Fibroblast of skin of right biceps (primary cell): ENCODE data around the gene SRF.

Experiments
- DNase-seq: peaks from one replicate; pipeline ENCODE4 v3.0.0-alpha.2; 2013

SRF gene

GRCh38 chr6:43147691-43148477 is 23.2 kb upstream of the SRF start:
- DNase-seq = no peak

- peak; percentile 45 for DNase-seq
Measured at GRCh38 chr6:43149265-43149664, 21.8 kb upstream of the SRF start.

DNA sequence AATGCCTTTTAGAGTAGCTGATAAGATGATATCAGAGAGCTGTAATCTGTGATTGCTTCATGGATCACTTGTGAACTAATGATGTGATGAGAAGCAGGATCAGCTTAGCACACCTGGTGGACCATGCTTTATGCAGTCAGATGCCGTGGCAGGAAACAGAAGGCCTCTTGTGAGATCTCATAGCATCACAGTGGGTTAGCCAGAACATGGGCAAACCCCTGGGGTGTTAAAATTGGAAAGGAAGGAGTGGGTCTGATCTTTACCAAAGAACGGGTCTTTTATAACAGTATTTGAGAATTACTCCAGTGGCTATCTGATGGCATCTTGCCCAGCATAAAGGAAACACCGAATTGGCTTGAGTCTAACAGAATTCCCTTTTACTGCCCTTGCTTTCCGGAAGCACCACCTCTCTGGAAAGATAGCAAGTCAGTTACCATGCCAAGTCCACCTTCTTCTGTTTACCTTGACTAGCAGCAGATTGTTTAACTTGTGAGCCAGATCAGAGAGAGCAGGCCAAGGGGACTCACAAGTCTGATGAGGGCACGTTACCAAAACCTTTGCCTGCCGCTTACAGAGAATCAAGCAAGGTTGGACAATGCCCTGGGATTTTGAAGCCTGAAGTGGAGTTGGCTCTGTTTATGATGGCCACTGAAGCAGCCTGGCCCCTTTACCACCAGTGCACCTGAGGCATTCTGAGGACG is 20.9 kb upstream of the SRF start:
- no peak for DNase-seq

- no peak for DNase-seq
Measured at GRCh38 chr6:43159599-43159998, 11.5 kb upstream of the SRF start.

DNA sequence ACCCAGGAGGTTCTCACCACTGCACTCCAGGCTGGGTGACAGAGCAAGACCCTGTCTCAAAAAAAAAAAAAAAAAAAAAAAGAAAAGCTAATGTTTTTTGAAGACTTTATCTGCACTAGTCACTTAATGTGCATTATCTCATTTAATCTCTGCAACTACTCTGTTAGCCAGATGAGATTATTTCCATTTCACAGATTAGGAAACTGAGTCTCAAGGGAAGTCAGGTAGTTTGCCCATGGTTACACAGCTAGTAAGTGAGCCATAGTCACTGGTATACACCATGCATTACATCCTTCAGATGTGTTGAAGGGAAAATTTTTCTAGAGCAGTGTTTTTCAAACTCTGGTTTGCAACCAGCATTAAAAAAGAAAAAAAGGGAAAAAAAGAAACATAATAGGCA is 7.2 kb upstream of the SRF start:
- DNase-seq = no peak

DNA sequence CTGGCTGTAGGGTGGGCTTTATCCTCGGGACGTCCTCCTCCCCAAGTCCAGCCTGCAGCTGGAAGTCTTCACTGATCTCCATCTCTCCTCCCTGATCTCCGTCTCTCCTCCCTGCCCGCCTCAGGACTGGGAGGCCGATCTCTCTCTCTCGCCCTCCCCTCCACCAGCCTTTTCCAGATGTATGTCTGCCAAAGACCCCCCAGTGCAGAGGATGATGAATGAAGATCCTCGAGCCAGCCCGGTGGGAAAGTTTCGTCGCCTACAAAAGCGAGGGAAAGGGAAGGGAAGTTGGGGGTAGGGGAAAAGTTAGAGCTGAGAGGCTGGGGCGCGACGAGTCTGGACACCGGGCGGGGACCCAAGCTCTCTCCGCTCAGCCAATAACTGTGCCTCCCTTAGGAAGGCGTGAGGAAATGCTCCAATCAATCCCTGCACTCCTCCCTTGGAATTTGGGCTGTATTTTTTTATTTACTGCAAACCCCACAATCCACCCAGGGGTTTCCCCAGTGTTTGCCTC is 595 bp upstream of the SRF start:
- peak; percentile 91 for DNase-seq

DNA sequence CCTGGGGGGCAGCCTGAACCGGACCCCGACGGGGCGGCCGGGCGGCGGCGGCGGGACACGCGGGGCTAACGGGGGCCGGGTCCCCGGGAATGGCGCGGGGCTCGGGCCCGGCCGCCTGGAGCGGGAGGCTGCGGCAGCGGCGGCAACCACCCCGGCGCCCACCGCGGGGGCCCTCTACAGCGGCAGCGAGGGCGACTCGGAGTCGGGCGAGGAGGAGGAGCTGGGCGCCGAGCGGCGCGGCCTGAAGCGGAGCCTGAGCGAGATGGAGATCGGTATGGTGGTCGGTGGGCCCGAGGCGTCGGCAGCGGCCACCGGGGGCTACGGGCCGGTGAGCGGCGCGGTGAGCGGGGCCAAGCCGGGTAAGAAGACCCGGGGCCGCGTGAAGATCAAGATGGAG is 636 bp downstream of the SRF start:
- no peak for DNase-seq

DNA sequence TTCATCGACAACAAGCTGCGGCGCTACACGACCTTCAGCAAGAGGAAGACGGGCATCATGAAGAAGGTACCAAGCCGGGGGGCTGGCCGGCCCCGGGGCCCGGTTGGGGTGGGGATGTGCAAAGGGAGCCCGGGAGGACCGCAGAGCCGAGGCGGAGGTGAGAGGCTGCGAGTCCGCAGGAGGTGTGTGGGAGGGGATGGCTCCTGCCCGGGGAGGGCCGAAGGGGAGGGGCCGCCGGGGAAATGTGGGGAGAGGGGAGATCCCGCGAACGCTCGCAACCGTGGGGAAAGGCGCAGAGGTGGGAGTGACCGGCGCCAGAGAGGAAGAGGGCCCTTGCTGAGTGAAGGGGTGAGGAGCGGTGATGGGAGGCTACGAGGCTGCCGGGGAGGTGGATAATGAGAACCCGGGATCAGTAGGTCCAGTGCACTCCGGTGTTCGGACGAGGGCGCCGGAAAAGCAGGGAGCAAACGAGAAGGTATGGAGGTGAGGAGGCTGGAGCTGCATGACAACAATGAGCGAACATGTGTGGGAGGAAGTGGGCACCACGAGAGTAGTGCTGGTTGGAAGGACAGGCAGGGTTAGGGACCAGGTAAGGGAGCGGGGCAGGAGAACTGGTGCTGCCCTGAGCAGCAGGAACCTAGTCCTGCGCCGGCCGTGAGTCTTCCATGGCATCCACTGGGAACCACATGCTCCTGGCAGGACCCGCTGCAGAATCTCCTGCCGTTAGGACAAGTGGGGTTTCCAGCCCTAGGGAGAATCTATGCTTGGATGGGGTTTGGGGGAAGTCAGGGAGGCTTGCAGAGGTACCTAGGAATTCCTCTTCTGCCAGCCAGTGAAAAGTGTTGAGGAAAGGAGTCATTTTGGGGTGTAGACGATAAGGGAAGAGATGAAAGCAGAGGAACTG is 1.3 kb downstream of the SRF start:
- DNase-seq = peak; percentile 26

DNA sequence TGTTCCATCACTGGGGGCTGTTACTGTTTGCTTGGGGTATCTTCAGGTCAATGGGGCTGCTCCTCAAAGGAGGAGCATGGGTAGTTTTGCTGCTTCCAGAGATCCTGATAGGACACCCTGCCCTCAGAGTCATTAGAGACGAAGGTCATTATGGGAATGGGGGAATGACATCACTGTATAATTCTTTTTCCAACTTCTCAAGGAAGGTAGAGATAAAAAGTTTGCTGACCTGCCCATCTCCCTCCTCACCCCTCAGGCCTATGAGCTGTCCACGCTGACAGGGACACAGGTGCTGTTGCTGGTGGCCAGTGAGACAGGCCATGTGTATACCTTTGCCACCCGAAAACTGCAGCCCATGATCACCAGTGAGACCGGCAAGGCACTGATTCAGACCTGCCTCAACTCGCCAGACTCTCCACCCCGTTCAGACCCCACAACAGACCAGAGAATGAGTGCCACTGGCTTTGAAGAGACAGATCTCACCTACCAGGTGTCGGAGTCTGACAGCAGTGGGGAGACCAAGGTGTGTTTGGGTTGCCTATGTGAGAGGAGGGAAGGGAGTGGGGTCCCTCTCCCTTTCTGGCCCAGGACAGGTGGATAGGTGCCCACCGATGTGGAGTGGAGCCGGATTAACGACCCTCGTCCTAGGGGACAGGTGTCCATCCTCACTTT is 2.7 kb downstream of the SRF start:
- peak; percentile 26 for DNase-seq

DNA sequence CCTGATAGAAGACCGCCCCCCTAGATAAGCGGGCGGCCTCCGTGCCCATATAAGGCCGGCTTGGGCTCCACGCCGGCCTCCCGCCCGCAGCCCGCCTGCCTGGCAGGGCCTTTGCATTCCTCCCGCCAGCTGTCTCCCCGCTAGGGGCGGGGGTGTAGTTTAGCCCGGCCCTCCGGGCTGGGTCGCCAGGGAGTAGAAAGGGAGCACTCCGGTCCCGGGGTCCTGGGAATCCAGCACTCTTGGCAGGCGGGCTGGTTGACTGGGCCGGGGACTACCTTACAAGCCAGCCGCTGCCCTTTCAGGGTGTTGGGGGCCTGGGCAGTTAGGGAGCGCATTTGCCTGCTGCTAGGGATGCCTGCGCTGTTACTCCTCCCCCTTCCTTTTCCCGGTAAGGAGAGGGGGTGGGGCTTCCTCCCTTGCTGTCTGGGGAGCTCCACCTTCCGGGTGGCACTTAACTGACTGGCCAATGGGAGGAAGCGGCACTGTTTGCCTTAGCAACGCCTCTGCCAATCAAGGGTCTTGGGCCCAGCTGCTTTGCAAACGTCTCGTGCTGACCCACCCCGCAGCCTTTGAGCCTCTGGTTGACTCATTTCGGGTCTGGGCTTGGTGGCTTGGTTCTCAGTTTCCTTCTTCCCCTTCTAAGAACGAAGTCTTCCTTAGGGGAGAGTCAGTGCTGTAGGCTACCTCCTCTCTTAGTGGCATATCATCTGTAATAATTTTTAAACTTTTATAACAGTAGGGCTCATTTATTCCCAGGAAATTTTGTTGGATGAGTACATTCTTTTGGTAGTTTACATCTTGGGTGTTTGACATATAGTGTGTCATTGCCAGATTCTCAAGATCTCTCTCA is 3.4 kb downstream of the SRF start:
- peak; percentile 99 for DNase-seq

GRCh38 chr6:43175676-43176422 is 4.8 kb downstream of the SRF start:
- DNase-seq = no peak

GRCh38 chr6:43176423-43176786 is 5.3 kb downstream of the SRF start:
- DNase-seq = no peak

GRCh38 chr6:43178150-43178549 is 7.1 kb downstream of the SRF start:
- DNase-seq = no peak

GRCh38 chr6:43178951-43179830 is 8.1 kb downstream of the SRF start:
- no peak for DNase-seq

- DNase-seq = no peak
Measured at GRCh38 chr6:43180058-43180457, 9.0 kb downstream of the SRF start.

DNA sequence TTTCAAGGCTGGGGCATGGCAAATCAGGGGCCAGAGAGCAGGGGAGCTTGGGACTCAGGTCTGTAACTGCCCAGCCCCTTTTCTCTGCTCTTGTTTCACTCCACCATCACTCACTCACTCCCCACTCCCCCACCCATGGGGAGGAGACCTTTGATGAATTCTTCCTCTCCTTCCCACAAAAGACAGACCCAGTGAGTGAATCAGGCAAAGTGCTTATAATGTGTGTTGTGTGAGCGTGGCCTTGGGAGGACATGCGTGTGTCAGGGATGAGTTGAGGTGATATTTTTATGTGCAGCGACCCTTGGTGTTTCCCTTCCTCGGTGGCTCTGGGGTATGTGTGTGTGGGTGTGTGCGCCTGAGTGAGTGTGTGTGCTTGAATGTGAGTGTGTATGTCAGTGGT is 9.9 kb downstream of the SRF start:
- peak; percentile 43 for DNase-seq

DNA sequence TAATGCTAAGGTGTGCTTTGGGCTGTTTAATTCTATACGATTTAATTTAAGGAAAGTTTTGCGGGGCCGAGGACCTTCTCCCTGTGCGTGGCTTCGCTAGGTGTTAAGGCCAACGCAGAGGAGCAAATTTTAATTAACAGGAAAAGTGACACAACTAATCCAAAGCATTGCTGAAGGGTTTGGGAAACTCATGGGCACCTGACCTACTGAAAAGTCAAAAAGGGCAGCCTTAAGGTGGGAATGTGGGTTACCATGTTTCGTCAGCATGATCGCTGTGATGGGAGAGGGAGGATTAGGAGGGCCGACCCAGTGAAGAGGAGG is 10.5 kb downstream of the SRF start:
- DNase-seq = no peak

DNA sequence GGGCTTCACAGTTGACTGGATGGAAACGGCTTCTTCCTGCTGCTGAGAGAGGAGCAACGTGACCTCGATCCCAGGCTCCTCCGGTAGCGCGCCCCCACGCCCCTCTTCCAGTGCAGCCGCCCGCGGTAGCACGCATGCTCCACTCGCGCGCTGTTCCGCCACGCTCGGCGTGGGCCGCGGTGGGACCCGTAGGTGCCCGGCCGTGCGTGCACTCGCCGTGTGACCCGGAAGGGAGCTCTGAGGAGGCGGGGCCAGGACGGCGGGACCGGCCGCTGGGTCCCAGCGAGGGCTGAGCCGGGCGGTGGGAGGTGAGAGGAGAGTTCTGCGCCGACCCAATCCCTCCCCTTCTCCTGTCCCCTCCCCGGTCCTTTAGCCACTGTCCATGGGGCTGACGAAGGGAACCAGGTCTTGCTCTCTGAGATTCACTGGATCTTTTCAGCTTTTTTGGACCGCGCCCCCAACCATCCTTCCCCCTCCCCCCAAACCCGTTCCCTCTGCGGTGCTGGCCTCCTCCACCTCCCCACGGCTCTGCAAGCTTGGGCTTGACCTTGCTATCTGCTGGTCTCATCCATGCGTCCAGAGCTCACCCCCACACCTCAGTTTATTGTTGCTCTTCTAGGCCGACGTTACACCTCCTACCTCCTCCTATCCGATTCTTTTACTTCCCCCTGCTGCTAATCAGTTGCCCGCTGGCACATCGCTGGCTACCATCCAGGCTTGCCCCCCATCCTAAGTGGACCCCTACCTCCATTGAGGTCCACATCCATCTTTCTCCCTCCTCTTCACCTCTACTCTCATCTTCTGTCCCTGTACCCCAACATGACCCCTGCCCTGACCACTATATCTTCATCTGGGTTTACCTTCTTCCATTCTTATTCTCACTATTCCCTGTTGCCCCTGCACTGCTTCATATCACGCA is 11.1 kb downstream of the SRF start, which contains the start of gene CUL9:
Gene CUL9, plus strand, starts transcription at position 255 of the 919 bp plus-strand sequence. CDS start 2,115 bp downstream, outside the sequence.
- DNase-seq = peak; percentile 67

- no peak for DNase-seq
Measured at GRCh38 chr6:43183441-43183840, 12.4 kb downstream of the SRF start.
